Middle frontal gyrus (tissue), 1 donor: ENCODE results near the gene LHFPL6.
"Not testable (repeated sequence)": the region's sequence is repeated elsewhere in the genome, so short reads cannot be mapped to it uniquely, and the experiment has no call there.

Experiments
- DNase-seq: peaks from one replicate; pipeline ENCODE4 v3.0.0-alpha.2; 2015; ENCODE audit warnings: low spot score; ENCODE audit errors: extremely low spot score

The LHFPL6 gene

DNA sequence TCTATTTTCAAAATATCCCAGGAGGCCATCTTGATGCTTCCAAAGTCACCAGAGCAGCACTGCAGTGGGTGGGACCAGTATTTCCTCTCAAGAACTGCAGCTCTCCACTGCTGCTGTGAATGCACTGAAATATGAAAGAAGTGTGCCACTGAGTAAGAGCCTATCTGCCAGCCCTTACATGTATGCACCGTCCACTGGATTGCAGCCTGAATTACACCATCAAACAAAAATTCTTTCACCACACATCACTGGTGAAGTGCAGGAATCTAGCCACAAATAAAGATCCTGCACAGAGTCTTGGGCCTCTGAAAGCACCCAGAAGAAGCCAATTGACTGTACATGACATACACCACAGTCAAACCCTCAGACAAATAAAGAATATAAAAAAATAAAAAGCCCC is 249.0 kb downstream of the LHFPL6 start:
- DNase-seq = no peak

DNA sequence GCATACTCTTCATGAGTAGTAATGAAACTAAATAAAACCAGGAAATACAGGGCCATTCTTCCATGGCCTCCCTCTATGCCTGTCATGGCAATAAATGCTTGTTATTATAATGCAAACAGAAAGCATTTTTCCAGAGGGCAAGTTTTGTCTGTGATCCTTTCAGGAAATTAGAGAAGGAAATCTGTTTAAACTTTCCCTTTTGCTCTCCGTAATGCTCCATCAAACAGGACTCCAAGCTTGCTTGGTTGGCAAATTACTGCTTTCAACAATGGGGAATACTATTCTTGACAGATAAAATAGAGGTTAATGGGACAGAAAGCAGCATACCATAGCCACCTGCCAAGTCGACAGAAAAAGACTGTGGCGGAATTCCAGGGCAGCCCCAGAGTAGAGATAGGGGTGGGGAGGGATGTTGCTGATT is 252.5 kb downstream of the LHFPL6 start:
- DNase-seq = no peak

DNA sequence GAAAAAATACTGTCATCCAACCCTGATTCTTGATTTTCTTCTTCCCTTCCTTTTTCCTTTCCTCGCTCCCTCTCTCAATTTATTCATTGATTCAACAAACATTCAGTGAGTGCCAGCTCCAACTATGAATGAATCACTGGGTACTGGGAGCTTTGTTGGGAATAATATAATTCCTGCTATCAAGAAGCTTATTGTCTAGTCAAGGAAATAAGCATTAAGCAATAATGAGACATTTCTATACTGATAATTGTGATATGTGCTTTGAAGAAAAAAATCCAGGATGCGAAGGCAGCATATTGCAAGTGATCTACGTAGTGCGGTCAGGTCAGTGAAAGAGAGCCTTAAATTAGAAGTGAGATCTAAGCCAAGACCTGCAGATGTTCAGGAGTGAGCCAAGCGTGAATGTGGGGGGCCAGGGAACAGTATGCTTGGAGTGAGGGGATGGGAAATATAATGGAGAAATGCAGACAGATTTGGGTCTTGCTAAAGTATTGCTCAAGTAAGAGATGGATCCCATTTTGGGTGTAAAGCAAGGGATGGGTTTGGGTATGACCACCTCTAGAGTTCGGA is 253.5 kb downstream of the LHFPL6 start:
- DNase-seq = no peak

DNA sequence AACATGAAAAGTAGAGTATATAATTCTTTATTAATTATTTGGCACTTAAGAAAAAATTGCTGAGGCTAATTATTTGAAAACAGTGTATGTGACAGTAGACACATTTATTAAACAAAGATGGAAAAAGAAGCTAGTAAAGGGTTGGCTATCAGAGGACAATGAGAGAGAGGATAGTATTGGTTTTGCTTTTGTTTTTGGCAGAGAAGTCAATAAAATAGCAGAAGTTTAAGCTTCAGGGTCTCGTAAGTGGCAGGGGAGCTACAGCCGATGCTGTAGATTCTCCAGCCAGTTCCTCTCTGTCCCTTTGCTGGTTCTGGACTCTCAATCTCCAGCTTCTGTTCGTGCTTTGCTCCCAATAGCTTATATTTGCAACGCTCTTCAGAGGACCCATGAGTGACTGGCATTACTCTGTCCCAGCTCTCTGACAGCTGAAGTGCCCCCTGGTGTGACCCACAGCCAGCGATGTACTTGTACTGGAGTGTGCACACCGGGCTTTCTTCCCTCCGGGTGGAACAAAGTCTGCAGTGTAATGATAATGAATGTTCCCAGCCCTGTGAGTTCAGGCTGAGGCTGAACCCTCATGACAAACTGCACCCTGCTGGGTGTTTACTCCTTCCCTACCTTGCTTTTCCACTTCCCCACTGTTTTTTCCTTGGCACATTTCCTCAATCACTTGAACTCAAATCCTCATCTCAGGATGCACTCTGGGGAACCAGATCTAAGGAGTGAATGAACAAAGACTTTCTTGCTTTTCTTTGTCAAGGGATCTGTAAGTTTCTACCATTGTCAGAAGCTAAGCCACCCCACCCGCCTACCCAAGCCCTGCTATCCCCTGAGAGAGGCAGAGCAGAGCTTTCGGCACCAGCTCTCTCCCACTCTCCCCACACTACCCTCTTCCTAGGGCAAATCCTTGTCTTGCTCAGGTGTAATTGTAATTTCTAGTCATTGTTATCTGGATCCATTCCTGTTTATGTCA is 254.8 kb downstream of the LHFPL6 start:
- DNase-seq = no peak

DNA sequence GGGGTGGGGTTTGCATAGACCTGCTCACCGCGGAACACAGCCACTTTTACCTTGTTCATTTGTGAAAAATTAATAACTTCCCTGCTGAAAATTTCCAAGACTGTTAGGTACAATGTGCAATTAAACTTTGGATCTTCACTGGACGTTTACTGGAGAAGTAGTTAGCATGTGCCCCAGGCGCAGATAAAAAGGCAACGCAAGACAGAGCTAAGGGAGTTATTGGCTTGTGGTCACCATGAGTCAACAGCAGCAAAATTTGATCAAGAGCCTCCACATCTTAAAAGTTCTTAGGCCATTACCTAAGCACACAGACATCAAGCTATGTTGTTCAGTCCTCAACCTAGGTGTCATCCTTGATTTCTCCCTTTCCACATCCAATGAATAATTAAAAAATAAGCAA is 257.0 kb downstream of the LHFPL6 start:
- no peak for DNase-seq

DNA sequence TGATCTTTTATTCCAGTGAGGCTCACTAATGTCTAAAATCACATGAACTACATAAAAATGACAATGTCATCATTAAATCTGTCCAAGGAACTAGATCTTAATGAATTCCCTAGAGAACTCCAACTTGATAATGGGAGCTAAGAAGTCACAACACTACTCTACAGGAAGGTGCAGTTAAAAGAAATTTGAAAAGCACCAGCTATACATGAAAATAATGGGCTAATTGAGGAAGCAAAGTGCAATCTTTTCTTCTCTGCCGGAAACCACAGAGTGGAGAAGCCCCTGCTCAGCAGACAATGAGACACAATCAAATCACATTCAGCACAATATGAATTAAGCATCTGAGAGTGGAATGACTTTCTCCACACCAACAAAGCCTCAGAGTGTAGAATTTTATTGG is 261.7 kb downstream of the LHFPL6 start:
- DNase-seq = no peak

DNA sequence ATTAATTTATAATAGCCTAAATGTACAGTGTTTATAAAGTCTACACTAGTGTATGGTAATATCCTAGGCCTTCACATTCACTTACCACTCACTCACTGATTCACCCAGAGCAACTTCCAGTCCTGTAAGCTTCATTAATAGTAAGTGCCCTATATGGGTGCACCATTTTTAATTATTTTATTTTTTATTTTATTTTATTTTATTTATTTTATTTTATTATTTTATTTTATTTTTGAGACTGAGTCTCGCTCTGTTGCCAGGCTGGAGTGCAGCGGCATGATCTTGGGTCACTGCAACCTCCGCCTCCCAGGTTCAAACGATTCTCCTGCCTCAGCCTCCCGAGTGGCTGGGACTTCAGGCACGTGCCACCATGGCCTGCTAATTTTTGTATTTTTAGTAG is 264.9 kb downstream of the LHFPL6 start:
- DNase-seq = not testable (repeated sequence)

DNA sequence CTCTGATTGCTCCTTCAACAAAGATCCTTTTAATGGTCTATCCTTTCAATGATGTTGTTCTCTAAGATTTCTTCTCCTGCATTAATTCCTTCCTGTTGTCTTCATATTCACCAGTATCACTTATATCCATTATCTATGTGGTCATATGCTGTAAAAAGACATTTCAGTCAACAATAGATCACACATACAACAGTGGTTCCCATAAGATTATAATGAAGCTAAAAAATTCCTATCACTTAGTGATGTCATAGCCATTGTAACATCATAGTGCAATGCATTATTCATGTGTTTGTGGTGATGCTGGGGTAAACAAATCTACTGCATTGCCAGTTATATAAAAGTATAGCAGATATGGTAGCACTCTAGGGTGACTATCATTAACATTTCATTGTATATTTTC is 266.1 kb downstream of the LHFPL6 start:
- no peak for DNase-seq

DNA sequence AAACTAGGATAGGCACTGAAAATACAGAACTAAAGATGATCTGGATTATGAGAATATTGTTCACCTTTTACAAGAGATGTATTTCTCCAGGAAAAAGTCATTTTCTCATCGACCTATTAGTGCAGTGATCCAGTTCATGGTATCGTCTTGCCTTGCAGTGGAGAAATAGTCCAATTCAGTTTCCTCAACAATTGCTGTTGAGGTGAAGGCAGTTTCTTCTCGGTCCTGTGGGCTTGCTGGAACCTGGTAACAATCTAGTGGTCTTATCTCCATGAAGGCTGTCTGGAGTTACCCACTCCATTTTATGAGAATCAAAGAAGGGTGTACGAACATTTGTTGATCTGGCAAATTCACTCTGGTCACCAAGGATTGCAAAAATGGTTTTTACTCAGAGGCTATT is 266.8 kb downstream of the LHFPL6 start:
- no peak for DNase-seq

DNA sequence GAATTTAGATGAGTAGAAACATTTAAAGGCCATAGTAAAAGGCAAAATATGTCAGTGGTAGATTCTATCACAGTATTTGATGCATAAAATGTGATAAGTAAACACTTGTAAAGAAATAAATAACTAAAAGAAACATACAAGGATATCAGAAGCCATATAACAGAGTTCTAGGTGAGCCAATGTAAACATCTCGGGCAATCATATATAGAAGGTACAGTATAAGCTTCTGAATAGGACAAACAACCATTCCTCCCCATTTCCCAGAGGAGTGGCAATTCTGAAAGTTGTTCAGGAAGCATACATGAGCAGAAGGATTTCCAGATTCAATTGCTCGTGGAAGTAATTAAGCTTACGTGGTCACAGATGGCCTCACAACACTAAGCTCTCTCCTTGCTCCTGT is 267.3 kb downstream of the LHFPL6 start:
- no peak for DNase-seq

DNA sequence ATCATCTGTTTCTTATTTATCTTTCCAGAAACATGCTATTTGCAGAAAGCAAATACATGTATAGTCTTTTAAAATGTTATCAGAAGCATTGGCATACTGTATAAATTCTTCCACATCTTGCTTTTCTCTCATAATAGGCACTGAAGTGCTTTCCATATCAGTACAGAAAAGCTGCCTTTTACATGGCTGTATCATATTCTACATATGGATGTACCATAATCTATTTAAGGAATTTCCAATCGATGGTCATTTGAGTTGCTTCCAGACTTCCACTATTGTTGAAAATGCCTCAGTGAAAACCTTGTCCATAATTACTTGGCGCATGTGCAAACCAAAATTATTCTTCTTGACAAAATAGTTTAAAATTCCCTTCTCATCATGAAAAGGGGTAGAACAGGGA is 272.5 kb downstream of the LHFPL6 start:
- DNase-seq = no peak

DNA sequence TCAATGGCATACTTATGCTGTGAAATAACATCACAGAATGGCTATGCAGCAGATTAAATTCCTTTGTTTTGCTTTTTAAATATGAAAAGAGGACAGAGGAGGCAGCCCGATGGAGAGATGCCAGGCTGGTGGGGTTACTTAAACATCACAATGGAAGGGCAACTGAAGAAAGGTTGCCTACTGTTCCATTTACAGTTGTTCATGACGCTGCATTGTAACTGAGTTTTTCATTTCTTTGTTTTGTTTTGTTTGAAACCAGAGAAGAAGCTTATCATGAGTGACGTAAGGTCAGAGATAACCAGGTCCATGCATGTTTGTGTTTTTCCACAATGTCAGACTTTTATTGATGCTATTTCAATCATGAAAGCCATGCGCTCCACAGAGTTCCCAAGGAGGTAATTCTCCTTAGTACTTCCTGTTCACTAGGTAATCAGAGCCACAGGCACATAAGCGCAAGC is 273.8 kb downstream of the LHFPL6 start:
- no peak for DNase-seq

DNA sequence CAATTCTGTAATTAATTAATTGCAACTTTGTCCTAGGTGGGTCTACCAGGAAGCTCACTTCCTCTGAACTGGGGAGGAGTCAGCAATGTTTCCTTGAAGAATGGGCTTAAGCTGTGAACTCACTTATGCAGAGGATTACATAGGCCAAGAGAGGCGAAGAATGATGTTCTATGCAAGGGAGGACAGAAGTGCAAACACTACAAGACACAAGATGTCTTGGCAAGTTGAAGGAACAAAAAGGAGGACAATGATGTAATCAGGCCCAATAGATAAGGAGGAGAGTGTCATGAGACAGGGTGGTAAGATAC is 275.9 kb downstream of the LHFPL6 start:
- no peak for DNase-seq

DNA sequence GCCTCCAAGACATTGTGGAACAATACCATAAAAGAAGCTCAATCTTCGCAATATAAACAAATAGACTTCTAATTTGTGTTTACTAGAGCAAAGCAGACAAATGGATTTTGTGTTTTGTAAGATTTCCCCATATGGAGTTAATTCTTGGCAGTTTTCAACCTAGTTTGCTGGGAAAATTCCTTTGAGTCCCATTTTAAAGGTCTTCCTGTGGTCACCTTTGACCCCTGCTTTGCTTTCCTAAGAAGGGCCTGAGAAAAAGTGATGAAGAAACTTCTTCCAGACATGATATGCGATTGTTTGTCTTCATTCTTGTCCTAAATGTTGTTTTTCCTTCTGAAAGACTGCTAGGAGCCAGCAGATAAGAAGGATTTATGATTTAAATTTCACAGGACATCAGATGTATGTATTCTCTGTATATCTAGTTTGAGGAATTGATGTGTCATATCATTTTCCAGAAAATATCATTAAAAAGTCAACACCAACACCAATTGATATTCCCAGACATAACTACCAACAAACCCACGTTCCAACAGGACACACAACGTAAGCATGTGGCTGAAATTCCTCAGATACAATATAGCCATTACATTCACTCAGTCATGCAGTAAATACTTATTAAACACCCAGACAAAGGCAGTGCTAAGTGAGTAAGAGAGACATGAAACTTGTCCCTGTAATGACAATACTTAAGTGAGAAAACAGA is 276.4 kb downstream of the LHFPL6 start:
- DNase-seq = no peak

DNA sequence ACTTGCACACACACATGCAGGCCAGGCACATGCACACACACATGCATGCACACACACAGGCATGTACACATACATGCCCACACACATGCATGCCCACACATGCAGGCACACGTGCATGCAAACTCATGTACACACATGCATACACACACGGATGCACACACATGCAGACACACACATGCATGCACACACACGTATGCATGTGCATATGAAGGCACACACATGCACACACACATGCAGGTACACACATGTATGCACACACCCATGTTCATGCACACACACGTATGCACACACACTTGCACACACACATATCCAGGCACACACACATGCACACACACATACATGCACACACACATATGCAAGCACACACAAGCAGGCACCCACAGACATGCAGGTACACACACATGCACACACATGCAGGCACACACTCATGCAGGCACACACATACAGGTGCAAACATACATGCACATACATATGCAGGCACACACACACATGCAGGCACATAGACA is 278.1 kb downstream of the LHFPL6 start:
- no peak for DNase-seq

DNA sequence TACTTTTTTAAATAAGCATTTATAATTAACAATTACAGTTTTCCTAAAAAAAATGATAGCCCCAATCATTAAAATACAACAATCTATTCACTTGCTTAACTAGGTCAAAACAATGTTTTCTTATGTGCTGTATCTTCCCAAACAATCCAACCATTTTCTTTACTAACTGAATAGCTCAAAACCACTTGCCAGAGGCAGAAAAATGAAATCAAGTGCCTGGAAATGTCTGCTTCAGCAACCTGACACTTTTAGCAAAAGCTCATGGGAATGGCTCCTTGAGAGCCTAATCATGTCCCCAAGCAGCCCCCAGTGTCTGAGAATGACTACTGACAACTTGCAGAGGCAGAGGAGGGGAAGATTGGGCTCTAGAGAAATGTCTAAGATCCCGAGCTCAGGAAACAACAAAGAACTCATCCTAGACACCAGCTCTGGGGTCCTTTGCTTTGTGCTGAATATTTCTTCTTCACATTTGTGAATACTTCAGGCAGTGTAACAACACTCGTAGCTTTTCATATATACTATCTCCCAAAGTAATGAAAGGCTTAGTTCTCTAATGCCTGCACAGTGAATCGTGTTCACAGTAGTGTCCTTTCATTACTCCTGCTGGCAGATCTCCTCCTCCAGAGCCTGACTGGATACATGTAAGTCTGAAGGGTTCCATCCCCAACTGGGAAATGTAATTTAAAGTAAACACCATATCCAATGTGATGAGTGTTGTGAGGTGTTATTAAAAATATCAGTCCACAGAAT is 280.0 kb downstream of the LHFPL6 start:
- no peak for DNase-seq

DNA sequence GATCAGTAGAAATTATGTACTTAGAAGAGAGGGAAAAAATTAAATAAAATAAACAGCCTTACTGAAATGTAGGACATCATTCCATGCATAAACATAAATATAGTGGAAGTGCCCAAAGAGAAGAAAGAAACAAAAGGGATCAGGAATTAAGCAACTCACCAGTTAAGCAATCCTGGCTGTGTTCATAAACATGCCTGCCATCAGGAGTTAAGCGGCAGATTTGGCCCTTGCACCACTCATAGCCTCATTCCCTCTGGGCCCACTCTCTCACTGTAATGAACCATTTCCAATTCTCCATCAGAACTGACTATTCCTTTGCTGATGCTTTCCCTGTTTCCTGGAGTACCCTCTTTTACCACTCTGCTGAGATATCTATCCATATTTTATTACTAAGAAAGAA is 281.4 kb downstream of the LHFPL6 start:
- no peak for DNase-seq

DNA sequence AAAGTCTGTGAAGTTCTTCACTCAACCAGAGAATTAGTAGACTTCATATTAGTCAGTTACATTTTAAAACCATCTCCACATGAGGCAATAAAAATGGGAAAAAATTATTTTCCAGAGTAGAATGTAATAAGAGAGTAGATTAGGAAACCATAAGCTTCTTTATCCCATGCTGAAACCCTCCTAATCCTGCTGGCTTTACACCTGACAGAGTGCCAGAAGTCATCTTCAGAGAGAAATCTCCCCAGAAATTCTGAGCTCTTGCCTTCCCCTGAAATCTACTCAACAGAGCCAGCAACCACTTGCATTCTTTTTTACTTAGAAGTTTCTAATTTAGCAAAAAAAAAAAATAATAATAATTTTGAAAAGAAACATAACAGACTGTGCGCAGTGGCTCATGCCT is 284.8 kb downstream of the LHFPL6 start:
- no peak for DNase-seq

DNA sequence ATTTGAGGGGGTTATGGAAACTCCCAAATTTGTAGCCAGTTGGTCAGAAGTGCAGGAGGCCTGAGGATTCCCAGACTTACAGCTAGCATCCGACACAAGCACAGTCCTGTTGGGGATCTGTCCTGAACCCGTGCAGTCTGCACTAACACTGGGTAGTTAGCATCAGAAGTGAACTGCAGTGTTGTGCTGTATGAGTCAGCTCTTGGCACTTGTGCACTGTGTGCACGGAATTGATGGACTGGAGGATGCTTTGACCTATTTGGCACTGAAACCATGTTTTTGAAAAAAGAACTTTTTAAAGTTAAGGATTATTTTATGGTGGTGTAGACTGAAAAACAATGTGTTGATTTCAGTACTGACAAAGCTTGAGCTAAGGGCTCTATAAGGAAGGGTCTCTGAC is 285.7 kb downstream of the LHFPL6 start:
- no peak for DNase-seq

DNA sequence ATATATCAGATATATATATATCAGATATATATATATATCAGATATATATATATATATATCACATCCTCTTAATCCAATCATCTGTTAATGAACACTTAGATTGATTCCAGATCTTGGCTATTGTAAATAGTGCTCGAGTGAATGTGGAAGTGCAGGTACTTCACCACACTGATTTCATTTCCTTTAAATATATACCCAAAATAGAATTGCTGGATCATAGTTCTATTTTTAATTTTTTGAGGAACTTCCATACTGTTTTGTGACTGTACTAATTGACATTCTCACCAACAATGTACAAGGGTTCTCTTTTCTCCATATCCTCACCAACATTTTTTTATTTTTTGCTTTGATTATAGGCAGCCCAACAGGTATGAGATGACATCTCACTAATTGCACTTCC is 287.2 kb downstream of the LHFPL6 start:
- no peak for DNase-seq

DNA sequence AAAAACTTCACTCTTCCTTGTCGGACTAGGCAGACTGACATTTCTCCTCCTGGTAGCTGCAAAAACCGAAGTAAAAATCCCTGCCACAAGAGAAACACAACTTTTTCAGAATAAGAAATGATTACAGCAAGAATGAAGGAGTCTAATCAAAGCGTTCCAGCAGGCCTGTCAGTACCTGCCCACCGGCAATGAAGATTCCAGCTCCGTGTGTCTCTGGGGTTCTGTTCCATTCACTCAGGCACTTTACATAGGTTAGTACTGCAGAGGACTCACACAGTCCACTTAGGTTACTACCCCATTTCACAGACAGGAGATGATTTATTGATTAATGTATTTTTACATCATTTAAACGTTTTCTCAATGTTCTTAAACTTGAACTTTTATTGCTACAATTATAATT is 289.3 kb downstream of the LHFPL6 start:
- DNase-seq = no peak

DNA sequence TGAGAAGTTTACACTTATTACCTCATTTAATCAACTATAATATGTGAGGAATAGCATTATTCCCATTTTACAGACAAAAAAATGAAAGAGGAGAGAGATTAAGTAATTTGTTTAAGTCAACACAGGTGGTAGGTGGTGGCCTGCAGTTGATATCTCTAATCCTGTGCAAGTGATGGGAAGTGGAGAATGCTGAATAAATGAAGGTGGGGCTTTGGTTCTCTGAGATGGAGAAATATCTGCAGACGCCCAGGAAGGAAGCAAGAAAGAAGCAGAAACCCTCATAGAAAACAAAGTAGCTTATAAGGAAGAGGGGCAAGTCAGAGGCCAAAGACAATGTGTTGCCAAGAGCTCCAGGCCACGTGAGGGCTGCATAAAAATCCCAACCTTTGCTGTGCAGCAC is 290.4 kb downstream of the LHFPL6 start:
- no peak for DNase-seq
